HG03060 (cell line): ENCODE measurements around the gene SELENOI.

ENCODE experiments used
- ATAC-seq: cut with Tn5 transposase; IDR thresholded peaks from one replicate; pipeline ENCODE4 v1.9.1; 2021; ENCODE audit warnings: low read depth, moderate number of reproducible peaks; ENCODE audit not compliant: unreplicated experiment

Gene SELENOI

DNA sequence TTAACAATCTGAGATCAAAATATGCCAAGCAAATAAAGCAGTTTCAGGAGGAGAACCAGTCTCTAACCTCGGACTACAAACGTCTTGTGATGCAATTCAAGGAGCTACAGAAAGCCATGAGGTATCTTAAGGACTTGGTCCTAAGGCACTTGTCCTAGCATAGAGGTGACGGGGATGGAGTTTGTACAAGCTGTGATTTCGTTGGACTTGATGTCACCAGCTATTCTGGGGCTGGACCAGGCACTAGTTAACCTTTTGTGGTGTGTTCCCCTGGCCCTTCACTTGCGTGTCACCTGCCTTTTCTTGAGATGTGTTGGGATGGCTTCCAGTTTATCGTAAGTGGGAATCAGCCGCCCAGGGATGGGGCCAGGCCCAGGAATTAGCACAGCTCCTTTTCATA, 98.3 kb downstream of the SELENOI start:
- no peak for ATAC-seq
